NCI-H82 treated with DMSO at 0.1 percent for 48 hours (cell line): ENCODE results near the gene COX19.
"Not testable (repeated sequence)": the region's sequence is repeated elsewhere in the genome, so short reads cannot be mapped to it uniquely, and the experiment has no call there.

Experiments
- DNase-seq: peaks from one replicate; lab custom pipeline; 2025; ENCODE audit not compliant: unreplicated experiment; lab: John Stamatoyannopoulos, UW

COX19 gene

GRCh38 chr7:947391-948210, 27.7 kb downstream of the COX19 start:
- no peak for DNase-seq

GRCh38 chr7:946256-946996, 28.9 kb downstream of the COX19 start:
- DNase-seq: no peak

- no peak for DNase-seq
Observed at GRCh38 chr7:945556-946255, 29.6 kb downstream of the COX19 start.

GRCh38 chr7:945147-945555, 30.2 kb downstream of the COX19 start:
- DNase-seq: no peak

- no peak for DNase-seq
Observed at GRCh38 chr7:944744-945143, 30.6 kb downstream of the COX19 start.

- DNase-seq: not testable (repeated sequence)
Observed at GRCh38 chr7:943793-944192, 31.6 kb downstream of the COX19 start.

- DNase-seq: no peak
Observed at GRCh38 chr7:940599-941408, 34.5 kb downstream of the COX19 start.

GRCh38 chr7:939843-940242, 35.5 kb downstream of the COX19 start:
- no peak for DNase-seq

GRCh38 chr7:938546-939185, 36.7 kb downstream of the COX19 start:
- no peak for DNase-seq

GRCh38 chr7:937856-938484, 37.4 kb downstream of the COX19 start:
- DNase-seq: no peak

GRCh38 chr7:936386-937054, 38.8 kb downstream of the COX19 start:
- no peak for DNase-seq

- no peak for DNase-seq
Observed at GRCh38 chr7:935874-936385, 39.4 kb downstream of the COX19 start.

- no peak for DNase-seq
Observed at GRCh38 chr7:935164-935873, 40.0 kb downstream of the COX19 start.

GRCh38 chr7:934469-935163, 40.7 kb downstream of the COX19 start:
- no peak for DNase-seq

- no peak for DNase-seq
Observed at GRCh38 chr7:932651-932975, 42.7 kb downstream of the COX19 start.

GRCh38 chr7:931871-932650, 43.3 kb downstream of the COX19 start:
- no peak for DNase-seq

GRCh38 chr7:930975-931758, 44.2 kb downstream of the COX19 start:
- no peak for DNase-seq
